Vagina (tissue), 2 donors: ENCODE data around the gene REXO5.

Experiments
- POLR2A ChIP-seq, 2 donors: fragments of 450-650 bp; IDR thresholded peaks; one replicate each; pipeline ENCODE4 v1.6.1; 2017; ENCODE audit warnings: antibody characterized with exemption in 2 of 2, mild to moderate bottlenecking in 2 of 2, moderate library complexity in 2 of 2
- TF ChIP-seq, protein P1 (sequence below), 3 experiments: fragments of 450-650 bp in 2 of 3; fragments of 200-600 bp in 1 of 3; sonication (generic) in 1 of 3; IDR thresholded peaks; one replicate each; pipeline ENCODE4 v1.5.1; 2017 to 2019; ENCODE audit warnings: antibody characterized with exemption in 3 of 3, mild to moderate bottlenecking in 2 of 3, moderate library complexity in 2 of 3

DNA sequence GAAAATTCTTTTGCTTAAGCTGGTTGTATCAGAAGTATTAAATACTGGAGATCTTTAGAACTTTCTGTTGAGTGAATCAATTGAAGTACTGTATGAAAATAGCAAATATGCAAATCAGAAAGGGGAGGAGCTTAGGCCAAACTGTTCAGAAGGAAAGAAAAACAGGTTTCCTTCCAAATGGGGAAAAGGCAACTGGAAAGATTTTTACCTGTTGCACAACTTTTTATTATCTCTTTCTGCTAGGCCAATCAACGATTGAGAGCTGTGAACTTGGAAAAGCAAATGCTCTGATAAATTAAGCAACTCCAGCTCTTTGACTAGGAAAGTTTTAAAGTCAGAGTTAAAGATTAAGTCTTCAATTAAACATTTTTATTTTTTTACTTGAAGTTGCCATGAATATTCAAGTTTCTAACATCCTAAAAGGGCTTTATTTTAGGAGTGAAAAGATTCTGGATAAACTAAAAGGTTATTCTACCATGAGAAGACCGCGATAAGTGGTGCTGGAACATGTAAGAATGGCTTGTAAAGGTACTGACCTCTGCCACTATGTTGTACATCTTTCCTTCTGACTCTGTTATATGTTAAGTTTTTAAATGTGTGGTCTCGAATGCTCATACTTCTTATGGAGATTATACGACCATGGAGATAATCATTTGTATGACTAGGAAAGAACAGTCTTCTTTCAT lies 77.4 kb downstream of the REXO5 start:
- TF ChIP-seq, protein P1, sequence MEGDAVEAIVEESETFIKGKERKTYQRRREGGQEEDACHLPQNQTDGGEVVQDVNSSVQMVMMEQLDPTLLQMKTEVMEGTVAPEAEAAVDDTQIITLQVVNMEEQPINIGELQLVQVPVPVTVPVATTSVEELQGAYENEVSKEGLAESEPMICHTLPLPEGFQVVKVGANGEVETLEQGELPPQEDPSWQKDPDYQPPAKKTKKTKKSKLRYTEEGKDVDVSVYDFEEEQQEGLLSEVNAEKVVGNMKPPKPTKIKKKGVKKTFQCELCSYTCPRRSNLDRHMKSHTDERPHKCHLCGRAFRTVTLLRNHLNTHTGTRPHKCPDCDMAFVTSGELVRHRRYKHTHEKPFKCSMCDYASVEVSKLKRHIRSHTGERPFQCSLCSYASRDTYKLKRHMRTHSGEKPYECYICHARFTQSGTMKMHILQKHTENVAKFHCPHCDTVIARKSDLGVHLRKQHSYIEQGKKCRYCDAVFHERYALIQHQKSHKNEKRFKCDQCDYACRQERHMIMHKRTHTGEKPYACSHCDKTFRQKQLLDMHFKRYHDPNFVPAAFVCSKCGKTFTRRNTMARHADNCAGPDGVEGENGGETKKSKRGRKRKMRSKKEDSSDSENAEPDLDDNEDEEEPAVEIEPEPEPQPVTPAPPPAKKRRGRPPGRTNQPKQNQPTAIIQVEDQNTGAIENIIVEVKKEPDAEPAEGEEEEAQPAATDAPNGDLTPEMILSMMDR (IDR thresholded peaks at IDR 0.05): no peak
- no peak for TF ChIP-seq POLR2A (IDR thresholded peaks at IDR 0.05)
